ACC112 (cell line): ENCODE measurements around the gene GNG10.

ENCODE experiments used
- H2AFZ ChIP-seq: fragments of 200-600 bp; sonication (generic); one replicate; pipeline ENCODE4 v1.6.0; 2017; ENCODE audit warnings: antibody characterized with exemption, low read length; ENCODE audit not compliant: unreplicated experiment
- H3K27ac ChIP-seq: fragments of 200-600 bp; sonication (generic); 2 replicates; pipeline ENCODE4 v1.5.1; 2014; ENCODE audit warnings: low read depth, mild to moderate bottlenecking, antibody characterized with exemption, low read length, moderate library complexity
- H3K27me3 ChIP-seq: fragments of 200-600 bp; sonication (generic); 2 replicates; pipeline ENCODE4 v1.6.1; 2014; ENCODE audit warnings: mild to moderate bottlenecking, antibody characterized with exemption, low read length, moderate library complexity, mixed read lengths; ENCODE audit not compliant: insufficient read depth
- H3K36me3 ChIP-seq: fragments of 200-600 bp; sonication (generic); 2 replicates; pipeline ENCODE4 v1.6.1; 2016; ENCODE audit warnings: mild to moderate bottlenecking, antibody characterized with exemption, low read length, moderate library complexity, mixed read lengths; ENCODE audit not compliant: insufficient read depth
- H3K4me1 ChIP-seq: fragments of 200-600 bp; sonication (generic); one replicate; pipeline ENCODE4 v1.6.1; 2016; ENCODE audit warnings: low read length, mixed read lengths; ENCODE audit not compliant: insufficient read depth, unreplicated experiment, control insufficient read depth
- H3K4me3 ChIP-seq: fragments of 200-600 bp; sonication (generic); 2 replicates; pipeline ENCODE4 v1.5.1; 2014; ENCODE audit warnings: mild to moderate bottlenecking, low read depth, low read length
- H3K79me2 ChIP-seq: fragments of 200-600 bp; sonication (generic); one replicate; pipeline ENCODE4 v1.6.0; 2016; ENCODE audit warnings: low read length; ENCODE audit not compliant: control insufficient read depth, unreplicated experiment, insufficient read depth

The GNG10 gene

DNA sequence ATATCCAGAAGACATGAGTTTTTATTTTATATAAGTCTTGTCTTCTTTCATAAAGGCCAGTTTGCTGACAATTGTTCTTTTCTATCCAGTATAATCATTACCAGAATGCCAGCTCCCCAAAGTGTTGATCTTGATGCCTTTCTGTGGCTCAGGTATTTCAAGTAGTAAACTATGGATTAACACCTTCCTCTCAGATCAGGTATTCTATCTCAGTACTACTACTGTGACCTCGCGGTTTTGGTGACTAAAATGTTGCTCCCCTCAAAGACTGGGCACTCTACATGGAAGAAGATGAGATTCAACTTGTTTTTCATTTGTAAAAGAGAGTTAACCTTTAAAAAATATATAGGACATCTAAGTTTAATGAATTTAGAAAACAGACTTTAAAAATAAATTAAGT lies 58.1 kb downstream of the GNG10 start:
- H2AFZ ChIP-seq = no peak overlapping the region
- no peaks in the 10 kb centered on the region for H3K27me3 ChIP-seq
- H3K36me3 ChIP-seq = no peaks in the 10 kb centered on the region
- H3K27ac ChIP-seq = no peak overlapping the region
- H3K4me3 ChIP-seq = no peak overlapping the region
- H3K4me1 ChIP-seq = peaks cover 6% of the 10 kb centered on the region
- H3K79me2 ChIP-seq = no peaks in the 10 kb centered on the region
